Gastrocnemius medialis (tissue), 4 donors: Measurements from ENCODE around the gene EIF1AX. TPM values are rescaled to one million over a fixed set of nuclear protein-coding genes. Genes with fewer than 3 reads are reported as not detected.

Experiments
- ATAC-seq, 2 donors: fragments of 150-250 bp; one replicate each; pipeline ENCODE4 v1.9.1; 2016
- DNase-seq, 2 donors: peaks; one replicate each; pipeline ENCODE4 v3.0.0-alpha.2; 2019
- H3K27ac ChIP-seq, 4 donors: fragments of 200-600 bp; sonication (generic); 1 replicate in 1 of 4; 2 replicates in 3 of 4; pipeline ENCODE4 v1.5.1; 2016 to 2018; ENCODE audit warnings: mild to moderate bottlenecking in 2 of 4, moderate library complexity in 1 of 4
- H3K27me3 ChIP-seq, 3 donors: fragments of 200-600 bp; sonication (generic) in 2 of 3; 1 replicate in 1 of 3; 2 replicates in 2 of 3; pipeline versions ENCODE4 v1.5.1 to v1.6.0; 2016 to 2019; ENCODE audit warnings: mild to moderate bottlenecking in 1 of 3, moderate library complexity in 1 of 3
- H3K36me3 ChIP-seq, 2 donors: fragments of 200-600 bp; sonication (generic) in 1 of 2; one replicate each; pipeline ENCODE4 v1.5.1; 2017 to 2018
- H3K4me1 ChIP-seq, 2 donors: fragments of 200-600 bp; sonication (generic) in 1 of 2; one replicate each; pipeline ENCODE4 v1.5.1; 2016 to 2017; ENCODE audit warnings: mild to moderate bottlenecking in 2 of 2
- H3K4me3 ChIP-seq, 4 donors: fragments of 200-600 bp; sonication (generic) in 3 of 4; 1 replicate in 1 of 4; 2 replicates in 3 of 4; pipeline ENCODE4 v1.5.1; 2016 to 2019; ENCODE audit warnings: mild to moderate bottlenecking in 2 of 4
- H3K9me3 ChIP-seq, 3 donors: fragments of 200-600 bp; sonication (generic) in 2 of 3; 1 replicate in 1 of 3; 2 replicates in 2 of 3; pipeline ENCODE4 v1.5.1; 2016 to 2019
- POLR2A ChIP-seq, 2 donors: fragments of 450-650 bp; IDR thresholded peaks; one replicate each; pipeline ENCODE4 v1.6.1; 2017; ENCODE audit warnings: antibody characterized with exemption in 2 of 2, mild to moderate bottlenecking in 2 of 2, moderate library complexity in 2 of 2
- in situ Hi-C, 4 donors: fragments of 200-750 bp; cut with MboI; loops; one replicate each; pipeline versions ENCODE4 v1.15.0 to v1.8.0; 2017; ENCODE audit warnings: low sequenced_read_pairs in 4 of 4
- intact Hi-C: fragments of 100-400 bp; cut with DNase I; formaldehyde crosslinking; loops from one replicate; pipeline ENCODE4 v1.15.1; 2023; ENCODE audit warnings: low total_unique reads
- total RNA-seq, 4 donors: library from RNA; depleted of rRNA; stranded (reverse); fragments of >200 nt; gene quantifications; one replicate each; pipeline versions ENCODE4 v1.1.0 to v1.2.3, GENCODE V29; 2016
- TF ChIP-seq, protein P1 (sequence below), 5 experiments: fragments of 450-650 bp in 3 of 5; fragments of 200-600 bp in 2 of 5; sonication (generic) in 2 of 5; IDR thresholded peaks in 4 of 5; conservative IDR thresholded peaks in 1 of 5; 1 replicate in 4 of 5; 2 replicates in 1 of 5; pipeline ENCODE4 v1.5.1; 2016 to 2019; ENCODE audit warnings: antibody characterized with exemption in 5 of 5, mild to moderate bottlenecking in 3 of 5, moderate library complexity in 3 of 5

EIF1AX gene
- total RNA-seq, 4 donors from 2014 or later: 61.0 to 124 (median 88.9) TPM

DNA sequence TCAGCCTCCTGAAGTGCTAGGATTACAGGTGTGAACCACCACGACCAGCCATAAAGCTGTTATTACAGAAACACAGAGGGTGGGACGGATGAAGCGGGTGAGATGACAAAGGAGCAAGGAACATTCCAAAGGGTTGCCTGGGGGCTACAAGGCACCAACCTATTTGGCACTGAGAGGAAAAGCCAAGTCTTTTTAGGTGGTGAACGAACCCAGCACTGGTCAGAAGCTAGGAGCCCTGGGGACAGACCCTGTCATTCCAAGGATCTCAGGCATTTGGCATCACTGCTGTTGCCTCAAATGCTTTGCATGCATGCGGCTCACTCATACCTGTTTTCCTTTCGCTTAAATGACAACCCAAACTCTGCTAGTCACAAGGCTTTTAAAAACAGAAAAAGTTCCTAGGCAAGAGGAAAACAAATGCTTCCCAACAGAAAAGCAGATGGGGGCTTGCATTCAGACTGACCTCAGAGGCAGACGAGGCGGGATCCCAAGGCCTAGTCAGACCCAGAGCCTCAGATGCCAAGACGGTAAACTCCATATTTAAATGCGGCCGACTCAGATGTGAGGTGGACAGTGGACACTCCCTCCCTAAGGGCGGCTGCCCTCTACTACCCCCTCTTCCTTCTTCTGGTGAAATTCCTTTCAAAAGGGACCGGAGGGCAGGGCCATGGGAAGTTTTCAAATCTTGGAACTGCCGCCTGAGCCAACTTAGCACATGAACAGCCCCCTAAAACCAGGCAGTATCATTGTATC lies 29.4 kb downstream of the EIF1AX start:
- intact Hi-C loops: no loop called here
- no peak for ATAC-seq

DNA sequence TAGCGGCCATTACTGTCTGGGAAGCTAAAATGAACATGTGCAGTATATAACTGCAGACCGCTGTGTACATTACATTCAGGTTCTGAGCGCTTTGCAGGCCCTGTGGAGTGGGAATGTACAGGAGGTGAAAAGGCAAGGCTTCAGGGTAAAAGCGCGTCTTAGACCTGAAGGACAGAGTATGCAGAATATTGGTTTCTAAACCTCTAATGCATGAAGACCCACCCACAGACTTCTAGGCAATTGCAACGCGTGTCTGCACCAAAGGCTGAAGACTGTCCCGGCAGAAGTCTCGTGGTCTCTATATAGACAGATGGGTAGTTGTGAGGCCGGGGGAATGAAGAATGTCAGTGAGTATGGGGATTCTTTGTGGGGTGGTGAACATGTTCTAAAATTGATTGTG lies 30.4 kb downstream of the EIF1AX start:
- no peak overlapping the region for H3K4me3 ChIP-seq
- DNase-seq (no peak), ATAC-seq (no peak)
- peaks cover 0 to 1% of the 10 kb centered on the region in 2 donors for H3K4me1 ChIP-seq
- no peaks in the 10 kb centered on the region for H3K9me3 ChIP-seq
- H3K36me3 ChIP-seq: no peaks in the 10 kb centered on the region
- H3K27ac ChIP-seq: no peak overlapping the region
- intact Hi-C loops: no loop called here
- peaks cover 0 to 8% (median 7%) of the 10 kb centered on the region in 3 donors for H3K27me3 ChIP-seq
- in situ Hi-C loops: no loop called here
- no peak for TF ChIP-seq POLR2A (IDR thresholded peaks at IDR 0.05)

More for the DNA sequence above, 29.4 kb downstream of the EIF1AX start:
- no peaks in the 10 kb centered on the region for H3K36me3 ChIP-seq
- TF ChIP-seq, protein P1, sequence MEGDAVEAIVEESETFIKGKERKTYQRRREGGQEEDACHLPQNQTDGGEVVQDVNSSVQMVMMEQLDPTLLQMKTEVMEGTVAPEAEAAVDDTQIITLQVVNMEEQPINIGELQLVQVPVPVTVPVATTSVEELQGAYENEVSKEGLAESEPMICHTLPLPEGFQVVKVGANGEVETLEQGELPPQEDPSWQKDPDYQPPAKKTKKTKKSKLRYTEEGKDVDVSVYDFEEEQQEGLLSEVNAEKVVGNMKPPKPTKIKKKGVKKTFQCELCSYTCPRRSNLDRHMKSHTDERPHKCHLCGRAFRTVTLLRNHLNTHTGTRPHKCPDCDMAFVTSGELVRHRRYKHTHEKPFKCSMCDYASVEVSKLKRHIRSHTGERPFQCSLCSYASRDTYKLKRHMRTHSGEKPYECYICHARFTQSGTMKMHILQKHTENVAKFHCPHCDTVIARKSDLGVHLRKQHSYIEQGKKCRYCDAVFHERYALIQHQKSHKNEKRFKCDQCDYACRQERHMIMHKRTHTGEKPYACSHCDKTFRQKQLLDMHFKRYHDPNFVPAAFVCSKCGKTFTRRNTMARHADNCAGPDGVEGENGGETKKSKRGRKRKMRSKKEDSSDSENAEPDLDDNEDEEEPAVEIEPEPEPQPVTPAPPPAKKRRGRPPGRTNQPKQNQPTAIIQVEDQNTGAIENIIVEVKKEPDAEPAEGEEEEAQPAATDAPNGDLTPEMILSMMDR (IDR thresholded peaks at IDR 0.05 in 4 of 5, conservative IDR thresholded peaks at IDR 0.05 in 1 of 5): no peak
- no peak for TF ChIP-seq POLR2A (IDR thresholded peaks at IDR 0.05)
- no peak for DNase-seq
- no peak overlapping the region for H3K27ac ChIP-seq
- H3K27me3 ChIP-seq: peaks cover 0 to 12% (median 9%) of the 10 kb centered on the region in 3 donors
- peaks cover 0 to 4% of the 10 kb centered on the region in 2 donors for H3K4me1 ChIP-seq
- in situ Hi-C loops: no loop called here
- H3K9me3 ChIP-seq: no peaks in the 10 kb centered on the region
- H3K4me3 ChIP-seq: no peak overlapping the region

DNA sequence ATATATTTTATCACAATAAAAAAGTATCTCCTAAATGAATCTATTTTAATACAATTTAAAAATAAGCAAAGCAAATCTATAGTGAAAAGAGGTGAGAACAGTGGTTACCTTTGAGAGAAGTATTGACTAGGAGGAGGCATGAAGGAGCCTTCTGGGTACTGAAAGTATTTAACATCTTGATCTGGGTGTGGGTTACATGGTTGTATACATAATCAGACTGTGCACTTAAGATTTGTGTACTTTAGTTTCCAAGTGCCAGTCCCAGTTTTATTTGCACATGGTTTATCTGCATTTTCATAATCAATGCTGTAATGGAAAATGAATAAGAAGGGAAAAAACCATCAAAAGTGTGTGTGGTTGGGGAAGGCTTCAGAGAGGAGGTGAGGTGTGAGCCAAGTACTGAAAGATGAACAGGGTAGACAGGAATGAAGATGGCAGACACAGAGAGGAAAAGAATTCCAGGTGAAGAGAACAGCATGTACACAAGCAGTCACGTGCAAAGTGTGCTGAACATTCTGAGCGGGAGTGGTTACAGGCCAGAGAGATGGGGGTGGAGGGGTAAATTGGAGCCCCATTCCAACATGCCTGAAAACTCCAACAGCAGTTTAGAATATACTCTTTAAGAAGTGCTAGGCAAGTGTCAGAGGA lies 39.6 kb downstream of the EIF1AX start:
- ATAC-seq (no peak), DNase-seq (no peak)
- Histone ChIP-seq H3K4me1 (no peaks in the 10 kb centered on the region), H3K4me3 (no peak overlapping the region), H3K27ac (no peak overlapping the region), H3K9me3 (no peaks in the 10 kb centered on the region), H3K36me3 (no peaks in the 10 kb centered on the region), H3K27me3 (no peaks in the 10 kb centered on the region)
- in situ Hi-C loops (no loop called here), intact Hi-C loops (no loop called here)
- no peak for TF ChIP-seq POLR2A (IDR thresholded peaks at IDR 0.05)
- TF ChIP-seq, protein P1 (IDR thresholded peaks at IDR 0.05 in 4 of 5, conservative IDR thresholded peaks at IDR 0.05 in 1 of 5): no peak

DNA sequence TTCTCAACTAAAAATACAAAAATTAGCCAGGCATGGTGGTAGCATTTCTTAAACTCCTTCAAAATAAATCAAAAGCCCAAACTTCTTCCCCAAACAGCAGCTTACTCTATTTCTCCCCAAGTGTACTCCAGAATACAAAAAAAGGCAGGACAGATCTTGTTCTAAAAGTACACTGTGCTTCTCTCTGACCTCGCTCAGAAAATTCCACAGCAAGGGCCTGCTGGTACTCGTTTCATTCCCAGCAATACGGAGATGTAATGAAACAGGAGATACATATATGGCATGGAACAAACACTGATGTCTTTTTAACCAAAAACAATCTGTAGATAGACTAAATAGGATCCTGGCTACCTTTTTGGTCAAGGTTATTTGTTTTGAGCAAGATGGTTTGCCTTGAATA lies 50.1 kb downstream of the EIF1AX start:
- intact Hi-C loops: no loop called here
- Histone ChIP-seq H3K9me3 (no peaks in the 10 kb centered on the region), H3K27ac (no peak overlapping the region), H3K4me3 (no peak overlapping the region), H3K4me1 (no peaks in the 10 kb centered on the region), H3K27me3 (no peaks in the 10 kb centered on the region), H3K36me3 (no peaks in the 10 kb centered on the region)
- DNase-seq (no peak), ATAC-seq (no peak)
- TF ChIP-seq, protein P1 (IDR thresholded peaks at IDR 0.05 in 4 of 5, conservative IDR thresholded peaks at IDR 0.05 in 1 of 5): no peak
- TF ChIP-seq POLR2A (IDR thresholded peaks at IDR 0.05): no peak
- in situ Hi-C loops: no loop called here

DNA sequence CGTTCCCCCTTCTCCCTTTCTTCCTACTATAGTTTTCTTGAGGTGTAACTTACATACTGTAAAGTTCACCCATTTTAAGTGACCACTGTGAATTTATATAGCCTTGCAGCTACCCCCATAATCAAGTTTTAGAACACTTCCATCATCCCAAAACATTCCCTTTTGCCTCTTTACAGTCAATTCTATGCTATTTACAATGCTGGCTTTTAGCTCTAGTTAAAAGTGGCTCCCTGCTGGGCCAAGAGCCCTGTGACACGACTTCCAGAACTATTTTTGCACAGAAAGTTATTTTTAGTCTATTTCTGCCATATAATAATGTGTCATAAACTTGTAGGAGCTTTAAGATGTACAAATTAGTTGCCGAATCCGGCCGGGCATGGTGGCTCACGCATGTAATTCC lies 51.8 kb downstream of the EIF1AX start:
- DNase-seq (no peak), ATAC-seq (no peak)
- in situ Hi-C loops: no loop called here
- Histone ChIP-seq H3K36me3 (no peaks in the 10 kb centered on the region), H3K27me3 (no peaks in the 10 kb centered on the region), H3K27ac (no peak overlapping the region), H3K4me1 (no peaks in the 10 kb centered on the region), H3K4me3 (no peak overlapping the region), H3K9me3 (no peaks in the 10 kb centered on the region)
- intact Hi-C loops: no loop called here
- no peak for TF ChIP-seq POLR2A (IDR thresholded peaks at IDR 0.05)
- TF ChIP-seq, protein P1 (IDR thresholded peaks at IDR 0.05 in 4 of 5, conservative IDR thresholded peaks at IDR 0.05 in 1 of 5): no peak
